Measurements from ENCODE around the gene ASCC2.
"Not testable (repeated sequence)": the region's sequence is repeated elsewhere in the genome, so short reads cannot be mapped to it uniquely, and the experiment has no call there.

Gene ASCC2

GRCh38 chr22:29784451-29785361 lies 53.4 kb downstream of the ASCC2 start:
- DNase-seq: no peak

GRCh38 chr22:29782061-29782845 lies 55.8 kb downstream of the ASCC2 start:
- no peak for DNase-seq

GRCh38 chr22:29780748-29781676 lies 57.1 kb downstream of the ASCC2 start:
- no peak for DNase-seq

GRCh38 chr22:29780220-29780619 lies 57.9 kb downstream of the ASCC2 start:
- no peak for DNase-seq

- no peak for DNase-seq
These were observed 64.8 kb downstream of the ASCC2 start for GRCh38 chr22:29773233-29773632.

- no peak for DNase-seq
These were observed 65.9 kb downstream of the ASCC2 start for GRCh38 chr22:29772170-29772641.

GRCh38 chr22:29769723-29770321 lies 68.3 kb downstream of the ASCC2 start:
- DNase-seq: no peak

- DNase-seq: no peak
These were observed 69.9 kb downstream of the ASCC2 start for GRCh38 chr22:29768052-29768693.

- peak; percentile 93 for DNase-seq
These were observed 70.7 kb downstream of the ASCC2 start, which contains the start of gene UQCR10 for GRCh38 chr22:29767171-29768051. Gene UQCR10 (plus strand): TSS chr22:29767369. CDS start chr22:29767399, 30 bp downstream.

- peak; percentile 96 for DNase-seq
These were observed 71.4 kb downstream of the ASCC2 start, which contains the start of gene ZMAT5 for GRCh38 chr22:29766632-29767170. Gene ZMAT5 (minus strand): TSS chr22:29767007. CDS start chr22:29748544, 18,463 bp downstream.

GRCh38 chr22:29765905-29766631 lies 72.0 kb downstream of the ASCC2 start:
- DNase-seq: no peak

- no peak for DNase-seq
These were observed 75.8 kb downstream of the ASCC2 start for GRCh38 chr22:29762263-29762662.

GRCh38 chr22:29758959-29759358 lies 79.1 kb downstream of the ASCC2 start:
- no peak for DNase-seq

- no peak for DNase-seq
These were observed 79.9 kb downstream of the ASCC2 start for GRCh38 chr22:29758068-29758622.

GRCh38 chr22:29757096-29757495 lies 81.0 kb downstream of the ASCC2 start:
- DNase-seq: no peak

- DNase-seq: no peak
These were observed 81.7 kb downstream of the ASCC2 start for GRCh38 chr22:29756341-29756740.

- no peak for DNase-seq
These were observed 82.2 kb downstream of the ASCC2 start for GRCh38 chr22:29755889-29756288.

- not testable (repeated sequence) for DNase-seq
These were observed 83.2 kb downstream of the ASCC2 start for GRCh38 chr22:29754658-29755395.
